Adrenal gland (tissue), 12 donors: Measurements from ENCODE around the gene TTLL5. TPM values are rescaled to one million over a fixed set of nuclear protein-coding genes. Genes with fewer than 3 reads are reported as not detected.

Source experiments
- DNase-seq, 7 donors: peaks; one replicate each; pipeline ENCODE4 v3.0.0-alpha.2; 2019 to 2020
- H3K27ac ChIP-seq, 5 donors: fragments of 200-600 bp; sonication (generic) in 4 of 5; 1 replicate in 3 of 5; 2 replicates in 2 of 5; pipeline versions ENCODE4 v1.5.1 to v1.8.0; 2016 to 2020; ENCODE audit warnings: mild to moderate bottlenecking in 1 of 5
- H3K27me3 ChIP-seq: fragments of 200-600 bp; 2 replicates; pipeline ENCODE4 v1.8.0; 2021
- H3K36me3 ChIP-seq, 2 donors: fragments of 200-600 bp; replicated peaks in 1 of 2; 1 replicate in 1 of 2; 2 replicates in 1 of 2; pipeline versions ENCODE4 v1.5.1 to v1.8.0; 2018 to 2022
- H3K4me1 ChIP-seq, 2 donors: fragments of 200-600 bp; replicated peaks in 1 of 2; 1 replicate in 1 of 2; 2 replicates in 1 of 2; pipeline versions ENCODE4 v1.5.1 to v1.8.0; 2018 to 2021
- H3K4me3 ChIP-seq, 4 donors: fragments of 200-600 bp; sonication (generic) in 3 of 4; one replicate each; pipeline ENCODE4 v1.5.1; 2016 to 2018
- H3K9me3 ChIP-seq, 3 donors: fragments of 200-600 bp; sonication (generic) in 1 of 3; replicated peaks in 1 of 3; 1 replicate in 2 of 3; 2 replicates in 1 of 3; pipeline versions ENCODE4 v1.5.1 to v1.8.0; 2016 to 2021
- POLR2A ChIP-seq, 2 donors: fragments of 450-650 bp; IDR thresholded peaks; one replicate each; pipeline ENCODE4 v1.6.1; 2017; ENCODE audit warnings: antibody characterized with exemption in 2 of 2, mild to moderate bottlenecking in 2 of 2, moderate library complexity in 1 of 2
- WGBS, 4 donors: extraction: QIAGEN DNeasy Blood & Tissue Kit in 2 of 4; methylation state at CpG; one replicate each; pipeline versions ENCODE4 v1.1.5 to v1.1.7; 2013 to 2017; 5-methylcytosine and 5-hydroxymethylcytosine counted together
- intact Hi-C, 2 donors: fragments of 100-400 bp; cut with DNase I; formaldehyde crosslinking; loops; one replicate each; pipeline versions ENCODE4 v1.14.1 to v1.15.0; 2022 to 2023
- polyA plus RNA-seq, 3 donors: library from polyadenylated mRNA; stranded (reverse); fragments of 200-250 nt in 2 of 3; fragments of 350-450 nt in 1 of 3; fragmentation: Illumina TruSeq in 1 of 3; extraction: RNeasy Lipid Tissue Mini Kit (QIAGEN cat#74804) in 1 of 3; gene quantifications; one replicate each; pipeline ENCODE4 v1.2.3, GENCODE V29; 2013 to 2014
- total RNA-seq, 9 donors: library from RNA; depleted of rRNA in 4 of 9; stranded (reverse); fragments of >200 nt in 4 of 9; fragments of 120-200 nt in 1 of 9; fragmentation: NEBNext Ultra II Directional in 1 of 9; extraction: Animal tissue kit (Norgen Biotek cat#: 25700) in 1 of 9; gene quantifications; one replicate each; pipeline versions ENCODE4 v1.1.0 to v1.2.4, GENCODE V29; 2013 to 2023
- TF ChIP-seq, protein P1 (sequence below), 6 experiments: fragments of 450-650 bp in 4 of 6; fragments of 200-600 bp in 2 of 6; sonication (generic) in 1 of 6; IDR thresholded peaks; 1 replicate in 5 of 6; 2 replicates in 1 of 6; pipeline versions ENCODE4 v1.5.1 to v1.8.0; 2016 to 2021; ENCODE audit warnings: antibody characterized with exemption in 6 of 6, mild to moderate bottlenecking in 2 of 6, moderate library complexity in 1 of 6
- donor health status: healthy with polysubstance abuse.
- donor health status: Bipolar disorder and iron deficiency.
- donor health status: DM: yes; HTN: yes; CAD: no.
- donor health status: DM: no; HTN: no; CAD: no.
- donor health status: DM: no; HTN: no; CAD: no.
- donor health status: DM: yes; HTN: yes; CAD: no.

TTLL5 gene
- total and polyA plus RNA-seq, 12 donors: 12.7 to 34.0 (median 24.1) TPM

DNA sequence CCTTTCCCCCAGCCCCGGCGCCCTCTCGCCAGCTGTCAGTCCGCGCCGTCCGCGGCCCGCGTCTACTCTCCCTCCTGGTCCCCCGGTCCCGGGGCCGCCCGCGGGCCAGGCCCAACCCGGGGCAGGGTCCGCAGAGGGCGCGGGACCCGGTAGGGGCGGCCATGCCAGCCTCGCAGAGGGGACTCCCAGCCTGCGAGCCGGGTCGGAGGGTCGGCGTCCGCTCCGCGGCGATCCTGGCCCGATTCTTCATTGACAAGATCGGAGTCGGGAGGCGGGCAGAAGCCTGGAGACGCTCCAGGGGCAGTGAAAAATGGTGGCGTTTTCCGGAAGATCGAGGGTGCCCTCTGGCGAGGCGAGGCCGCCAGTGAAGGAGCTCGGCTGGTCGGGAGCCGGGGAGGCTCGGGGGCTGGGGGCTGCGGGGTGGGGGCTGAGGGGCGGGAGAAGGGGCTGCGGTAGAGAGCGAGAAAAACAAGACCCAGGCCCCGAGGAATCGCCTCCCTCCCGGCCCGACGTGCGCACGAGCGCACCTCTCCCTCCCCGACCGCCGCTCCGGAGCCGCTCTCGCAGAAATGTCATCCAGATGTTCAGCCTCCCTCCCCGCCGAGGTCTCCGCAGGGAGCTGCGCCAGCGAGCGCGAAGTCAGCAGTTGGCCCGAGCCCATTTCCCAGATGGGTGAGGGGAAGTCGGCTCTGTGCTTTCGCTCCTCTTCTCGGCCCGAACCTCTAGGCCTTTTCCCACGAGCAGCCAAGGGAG is 321.4 kb downstream of the TTLL5 start:
- 0 to 1% (median 1%) methylated on average over 14 to 77 of the region's 77 CpGs for WGBS, 4 donors
- peak; percentile 82 to 92 (median 86) for DNase-seq
- intact Hi-C loops: loop anchor here (5.0 kb wide), 2 partner anchors 75 to 275 kb away; no protein-coding TSS in a partner anchor

DNA sequence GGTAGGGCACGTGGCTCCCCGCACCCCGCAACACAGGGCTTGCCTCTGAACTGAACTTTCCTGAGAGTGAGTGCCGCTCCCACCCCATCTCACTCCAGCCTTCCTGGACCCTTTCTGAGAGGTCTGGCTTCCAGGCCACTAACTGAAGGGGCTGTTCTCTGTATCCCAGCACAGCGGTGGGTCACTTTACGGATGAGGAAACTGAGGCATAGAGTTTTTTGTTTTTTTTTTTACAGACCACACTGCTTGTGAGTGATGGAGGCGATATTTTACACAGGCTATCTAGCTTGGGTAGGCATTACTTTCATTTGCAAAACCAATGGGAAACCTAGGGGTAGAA is 321.9 kb downstream of the TTLL5 start:
- no peak for TF ChIP-seq POLR2A (IDR thresholded peaks at IDR 0.05)
- TF ChIP-seq, protein P1, sequence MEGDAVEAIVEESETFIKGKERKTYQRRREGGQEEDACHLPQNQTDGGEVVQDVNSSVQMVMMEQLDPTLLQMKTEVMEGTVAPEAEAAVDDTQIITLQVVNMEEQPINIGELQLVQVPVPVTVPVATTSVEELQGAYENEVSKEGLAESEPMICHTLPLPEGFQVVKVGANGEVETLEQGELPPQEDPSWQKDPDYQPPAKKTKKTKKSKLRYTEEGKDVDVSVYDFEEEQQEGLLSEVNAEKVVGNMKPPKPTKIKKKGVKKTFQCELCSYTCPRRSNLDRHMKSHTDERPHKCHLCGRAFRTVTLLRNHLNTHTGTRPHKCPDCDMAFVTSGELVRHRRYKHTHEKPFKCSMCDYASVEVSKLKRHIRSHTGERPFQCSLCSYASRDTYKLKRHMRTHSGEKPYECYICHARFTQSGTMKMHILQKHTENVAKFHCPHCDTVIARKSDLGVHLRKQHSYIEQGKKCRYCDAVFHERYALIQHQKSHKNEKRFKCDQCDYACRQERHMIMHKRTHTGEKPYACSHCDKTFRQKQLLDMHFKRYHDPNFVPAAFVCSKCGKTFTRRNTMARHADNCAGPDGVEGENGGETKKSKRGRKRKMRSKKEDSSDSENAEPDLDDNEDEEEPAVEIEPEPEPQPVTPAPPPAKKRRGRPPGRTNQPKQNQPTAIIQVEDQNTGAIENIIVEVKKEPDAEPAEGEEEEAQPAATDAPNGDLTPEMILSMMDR (IDR thresholded peaks at IDR 0.05): no peak
- peaks cover 18 to 38% of the 10 kb centered on the region in 2 donors for H3K4me1 ChIP-seq
- H3K4me3 ChIP-seq: peak overlapping the region in 2 of 4 donors; percentile 68 to 83
- H3K27me3 ChIP-seq: no peaks in the 10 kb centered on the region
- peak overlapping the region in 4 of 5 donors; percentile 92 to 97 (median 95) for H3K27ac ChIP-seq
- no peak for DNase-seq
- no peaks in the 10 kb centered on the region for H3K36me3 ChIP-seq
- H3K9me3 ChIP-seq: no peaks in the 10 kb centered on the region
- WGBS, 4 donors: 34 to 45% (median 35%) methylated on average over 7 of the region's 7 CpGs
- intact Hi-C loops: loop anchor here (5.0 kb wide), 2 partner anchors 76 to 276 kb away; no protein-coding TSS in a partner anchor

More for the DNA sequence above, 321.4 kb downstream of the TTLL5 start:
- peak overlapping the region; percentile 92 to 97 (median 94) for H3K27ac ChIP-seq
- TF ChIP-seq, protein P1 (IDR thresholded peaks at IDR 0.05): peak in 5 of 6 experiments; percentile 43 to 66 (median 57)
- TF ChIP-seq POLR2A (IDR thresholded peaks at IDR 0.05): no peak
- H3K9me3 ChIP-seq: no peaks in the 10 kb centered on the region
- no peaks in the 10 kb centered on the region for H3K27me3 ChIP-seq
- peak overlapping the region in 3 of 4 donors; percentile 68 to 83 (median 72) for H3K4me3 ChIP-seq
- H3K4me1 ChIP-seq: peaks cover 18 to 42% of the 10 kb centered on the region in 2 donors
- H3K36me3 ChIP-seq: no peaks in the 10 kb centered on the region

DNA sequence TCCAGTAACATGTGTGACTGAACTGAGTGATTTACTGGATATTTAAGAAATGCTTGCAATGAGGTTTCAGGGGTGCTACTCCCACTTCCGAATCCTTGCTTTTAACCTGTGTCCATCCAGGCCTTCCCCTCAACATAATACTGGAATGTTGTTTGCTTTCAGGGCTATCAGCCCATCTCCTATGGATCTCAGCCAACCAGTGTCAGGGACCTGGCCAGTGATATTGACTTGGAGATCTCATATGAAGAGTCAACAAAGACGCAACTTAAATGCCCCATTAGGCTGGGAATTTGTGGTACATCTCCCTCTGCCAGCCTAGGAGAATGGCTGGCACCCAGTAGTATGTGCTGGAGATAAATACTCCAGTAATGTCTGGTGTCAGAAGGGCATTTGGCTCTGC is 323.6 kb downstream of the TTLL5 start:
- TF ChIP-seq, protein P1 (IDR thresholded peaks at IDR 0.05): no peak
- no peak for TF ChIP-seq POLR2A (IDR thresholded peaks at IDR 0.05)
- Histone ChIP-seq H3K9me3 (no peaks in the 10 kb centered on the region), H3K4me3 (no peak overlapping the region), H3K27me3 (no peaks in the 10 kb centered on the region), H3K27ac (peak overlapping the region in 1 of 5 donors; percentile 91), H3K4me1 (peaks cover 18 to 33% of the 10 kb centered on the region in 2 donors), H3K36me3 (no peaks in the 10 kb centered on the region)
- intact Hi-C loops: loop anchor here (5.0 kb wide), 2 partner anchors 77 to 277 kb away; no protein-coding TSS in a partner anchor
- 79 to 93% (median 85%) methylated on average over 2 of the region's 2 CpGs for WGBS, 4 donors
- DNase-seq: no peak

DNA sequence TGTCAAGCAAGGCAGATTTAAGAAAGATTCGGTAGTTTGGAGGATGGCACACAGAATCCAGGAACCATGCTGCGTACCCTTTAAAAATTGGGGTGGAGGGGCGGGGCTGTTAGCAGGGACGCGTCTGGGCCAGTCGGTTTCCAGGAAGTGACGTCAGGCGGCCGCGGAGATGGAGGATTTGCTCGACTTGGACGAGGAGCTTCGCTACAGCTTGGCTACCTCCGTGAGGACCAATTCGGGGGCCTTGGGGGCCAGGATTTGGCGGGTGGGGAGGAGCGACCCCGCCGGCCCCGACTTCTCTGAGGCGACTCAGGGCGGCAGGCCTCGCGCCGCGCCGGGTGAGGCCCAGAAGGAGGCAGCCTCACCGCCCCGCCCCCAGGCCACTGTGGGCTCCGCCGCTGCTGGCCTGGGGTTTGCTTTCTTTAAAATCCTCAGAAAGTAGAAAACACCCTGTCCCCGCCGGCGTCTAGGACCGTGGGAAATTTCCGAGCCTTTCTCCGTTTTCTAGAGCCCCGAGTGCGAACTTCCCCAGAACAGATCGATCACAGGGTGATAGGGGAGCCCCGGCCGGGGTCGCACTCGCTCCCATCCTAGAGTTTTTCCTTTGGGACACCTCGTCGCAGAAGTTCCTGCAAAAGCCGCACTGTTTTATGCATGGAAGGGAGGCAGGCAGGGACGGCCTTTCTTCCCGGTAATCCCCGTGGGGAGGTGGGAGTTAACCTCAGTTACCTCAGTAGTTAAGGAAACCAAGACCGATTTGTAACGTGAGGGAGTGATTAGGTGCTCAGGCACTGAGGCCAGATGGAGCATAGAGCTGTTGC is 324.8 kb downstream of the TTLL5 start, which contains the start of gene IFT43:
TSS of gene IFT43 (plus strand) at position 146 of the 821 bp plus-strand sequence. CDS start at position 170, 24 bp downstream.
- WGBS, 4 donors: 0 to 1% (median 0%) methylated on average over 27 to 52 of the region's 52 CpGs

More for the DNA sequence above, 324.8 kb downstream of the TTLL5 start, which contains the start of gene IFT43:
- Histone ChIP-seq H3K27me3 (no peaks in the 10 kb centered on the region), H3K4me3 (peak within 1 kb of the TSS; percentile 51 to 93 (median 68)), H3K9me3 (no peaks in the 10 kb centered on the region), H3K36me3 (no peaks in the 10 kb centered on the region), H3K27ac (peak within 1 kb of the TSS; percentile 11 to 91 (median 63)), H3K4me1 (peaks cover 18 to 32% of the 10 kb centered on the region in 2 donors)
- DNase-seq: peak; percentile 89 to 97 (median 92)
- TF ChIP-seq, protein P1 (IDR thresholded peaks at IDR 0.05): no peak
- no peak for TF ChIP-seq POLR2A (IDR thresholded peaks at IDR 0.05)
- intact Hi-C loops: no loop called here
